HEK293T (cell line): ENCODE measurements around the gene HNMT.
"Not testable (repeated sequence)": the region's sequence is repeated elsewhere in the genome, so short reads cannot be mapped to it uniquely, and the experiment has no call there.

ENCODE experiments used
- ARNT ChIP-seq: fragments of 450-650 bp; IDR thresholded peaks from 2 replicates; pipeline ENCODE4 v1.6.1; 2017; ENCODE audit warnings: mild to moderate bottlenecking
- ELF4 ChIP-seq: fragments of 450-650 bp; IDR thresholded peaks from 2 replicates; pipeline ENCODE4 v1.6.1; 2017; ENCODE audit warnings: antibody characterized with exemption
- FOXK2 ChIP-seq: fragments of 450-650 bp; IDR thresholded peaks from 2 replicates; pipeline ENCODE4 v1.6.1; 2016; ENCODE audit warnings: mild to moderate bottlenecking
- FOXM1 ChIP-seq: fragments of 450-650 bp; IDR thresholded peaks from 2 replicates; pipeline ENCODE4 v1.6.1; 2017; ENCODE audit warnings: mild to moderate bottlenecking, borderline replicate concordance
- HDGF ChIP-seq: fragments of 450-650 bp; IDR thresholded peaks from 2 replicates; pipeline ENCODE4 v1.6.1; 2017; ENCODE audit warnings: antibody characterized with exemption, borderline replicate concordance
- L3MBTL2 ChIP-seq: fragments of 450-650 bp; conservative IDR thresholded peaks from 2 replicates; pipeline ENCODE4 v1.6.1; 2016; ENCODE audit warnings: mild to moderate bottlenecking
- SP1 ChIP-seq: fragments of 450-650 bp; IDR thresholded peaks from 2 replicates; pipeline ENCODE4 v1.6.1; 2017
- SUZ12 ChIP-seq: fragments of 450-650 bp; IDR thresholded peaks from 2 replicates; pipeline ENCODE4 v1.6.1; 2016; ENCODE audit warnings: mild to moderate bottlenecking
- TARDBP ChIP-seq: fragments of 450-650 bp; IDR thresholded peaks from 2 replicates; pipeline ENCODE4 v1.6.1; 2016
- TF ChIP-seq, protein P1 (sequence below): fragments of 450-650 bp; IDR thresholded peaks from 2 replicates; pipeline ENCODE4 v1.6.1; 2016

GRCh38 chr2:138043588-138043987 is 79.3 kb downstream of the HNMT start:
- TF ChIP-seq FOXM1, HDGF, SUZ12, SP1, FOXK2, TARDBP, L3MBTL2, ELF4, ARNT: not testable (repeated sequence)
- TF ChIP-seq, protein P1, sequence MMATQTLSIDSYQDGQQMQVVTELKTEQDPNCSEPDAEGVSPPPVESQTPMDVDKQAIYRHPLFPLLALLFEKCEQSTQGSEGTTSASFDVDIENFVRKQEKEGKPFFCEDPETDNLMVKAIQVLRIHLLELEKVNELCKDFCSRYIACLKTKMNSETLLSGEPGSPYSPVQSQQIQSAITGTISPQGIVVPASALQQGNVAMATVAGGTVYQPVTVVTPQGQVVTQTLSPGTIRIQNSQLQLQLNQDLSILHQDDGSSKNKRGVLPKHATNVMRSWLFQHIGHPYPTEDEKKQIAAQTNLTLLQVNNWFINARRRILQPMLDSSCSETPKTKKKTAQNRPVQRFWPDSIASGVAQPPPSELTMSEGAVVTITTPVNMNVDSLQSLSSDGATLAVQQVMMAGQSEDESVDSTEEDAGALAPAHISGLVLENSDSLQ: not testable (repeated sequence)
